ENCODE measurements around the gene QSER1.
"Not testable (repeated sequence)": the region's sequence is repeated elsewhere in the genome, so short reads cannot be mapped to it uniquely, and the experiment has no call there.

Gene QSER1

GRCh38 chr11:32937283-32937682 lies 44.7 kb downstream of the QSER1 start:
- not testable (repeated sequence) for DNase-seq

GRCh38 chr11:32939046-32939445 lies 46.4 kb downstream of the QSER1 start:
- DNase-seq, result no peak

DNA sequence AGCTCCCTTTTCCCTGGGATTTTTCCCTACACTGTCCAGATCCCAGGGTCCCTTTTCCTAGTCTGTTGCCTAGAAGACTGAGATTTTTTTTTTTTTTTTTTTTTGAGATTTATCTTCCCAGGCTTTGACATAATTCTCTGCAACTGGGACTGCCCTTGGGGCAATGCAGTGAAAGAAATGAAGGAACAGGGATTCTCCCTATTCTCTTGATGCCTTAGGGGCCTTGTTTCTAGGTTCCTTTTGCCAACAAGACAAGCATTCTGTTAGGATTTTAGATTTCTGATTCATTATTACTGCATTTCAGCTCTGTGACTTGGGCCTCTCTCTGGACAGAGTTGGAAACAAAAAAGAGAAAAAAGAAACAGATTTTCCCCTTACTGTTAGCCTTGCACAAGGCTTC lies 47.3 kb downstream of the QSER1 start:
- no peak for DNase-seq

DNA sequence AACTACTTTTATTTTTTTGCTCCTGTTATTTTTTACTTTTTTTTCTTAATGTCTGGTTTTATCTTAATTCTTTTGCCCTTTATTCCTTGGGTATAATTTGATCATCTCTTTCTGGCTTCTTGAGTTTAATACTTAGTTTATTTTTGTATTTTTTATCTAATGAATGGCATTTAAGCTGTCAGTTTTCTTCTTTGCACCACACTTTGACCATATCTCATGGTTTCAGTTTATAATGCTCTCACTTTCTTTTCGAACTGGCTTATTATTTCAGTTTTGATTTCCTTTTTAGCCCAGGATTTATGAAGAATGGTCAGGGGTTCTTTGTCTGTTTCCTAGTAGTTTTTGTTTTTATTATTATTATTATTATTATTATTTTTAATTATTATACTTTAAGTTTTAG lies 48.3 kb downstream of the QSER1 start:
- DNase-seq, result no peak

DNA sequence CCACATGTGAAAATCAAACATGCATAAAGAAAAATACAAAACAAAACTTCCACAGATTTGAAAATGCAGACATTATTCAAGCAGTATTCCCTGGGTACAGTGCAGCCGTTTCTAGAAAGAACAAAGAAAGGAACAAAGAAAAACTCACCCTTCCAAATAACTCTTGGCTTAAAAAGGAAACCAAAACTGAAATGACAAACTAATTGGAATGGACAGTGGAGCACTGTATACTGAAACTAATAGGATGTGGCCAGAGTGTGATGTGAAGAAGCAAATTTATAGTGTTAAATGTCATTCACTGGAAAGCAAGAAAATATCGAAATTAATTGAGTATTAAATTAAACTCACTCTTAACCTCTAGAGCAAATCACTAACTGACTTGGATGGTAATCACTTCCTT lies 55.4 kb downstream of the QSER1 start:
- no peak for DNase-seq

DNA sequence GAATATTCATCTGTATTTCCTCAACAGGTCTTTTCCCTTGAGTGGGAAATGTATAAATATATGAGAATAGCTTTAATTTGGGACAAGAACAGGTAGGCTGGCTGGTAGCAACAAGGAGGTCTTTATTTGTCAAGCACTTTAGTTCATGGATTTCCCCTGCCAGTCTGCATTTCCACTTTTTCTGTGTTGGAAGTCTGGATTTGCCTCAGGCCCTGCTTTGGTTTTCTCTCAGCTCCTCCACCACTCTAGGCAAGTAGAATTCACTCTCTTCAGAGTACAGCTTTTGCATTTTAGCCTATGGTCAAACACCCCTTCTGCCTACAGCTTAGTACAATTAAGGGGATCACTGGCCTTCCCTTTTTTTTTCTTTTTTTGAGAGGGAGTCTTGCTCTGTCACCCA lies 57.1 kb downstream of the QSER1 start:
- no peak for DNase-seq

DNA sequence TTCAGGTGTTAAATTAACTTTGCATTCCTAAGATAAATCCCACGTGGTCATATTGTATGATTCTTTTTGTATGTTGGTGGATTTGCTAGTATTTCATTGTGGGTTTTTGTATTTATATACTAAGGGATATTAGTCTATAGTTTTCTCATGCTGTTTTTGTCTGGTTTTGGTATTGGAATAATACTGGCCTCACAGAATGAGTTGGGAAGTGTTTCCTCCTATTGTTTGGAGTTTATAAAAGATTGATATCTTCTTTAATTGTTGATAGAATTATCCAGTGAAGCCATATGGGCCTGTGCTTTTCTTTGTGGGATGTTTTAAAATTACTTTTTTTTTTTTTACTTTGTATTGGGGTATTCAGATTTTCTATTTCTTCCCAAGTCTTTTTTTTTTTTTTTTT lies 59.8 kb downstream of the QSER1 start:
- DNase-seq, result no peak

- no peak for DNase-seq
Observed at GRCh38 chr11:32953700-32954099, 61.1 kb downstream of the QSER1 start.

- no peak for DNase-seq
Observed at GRCh38 chr11:32960553-32961164, 68.0 kb downstream of the QSER1 start.

DNA sequence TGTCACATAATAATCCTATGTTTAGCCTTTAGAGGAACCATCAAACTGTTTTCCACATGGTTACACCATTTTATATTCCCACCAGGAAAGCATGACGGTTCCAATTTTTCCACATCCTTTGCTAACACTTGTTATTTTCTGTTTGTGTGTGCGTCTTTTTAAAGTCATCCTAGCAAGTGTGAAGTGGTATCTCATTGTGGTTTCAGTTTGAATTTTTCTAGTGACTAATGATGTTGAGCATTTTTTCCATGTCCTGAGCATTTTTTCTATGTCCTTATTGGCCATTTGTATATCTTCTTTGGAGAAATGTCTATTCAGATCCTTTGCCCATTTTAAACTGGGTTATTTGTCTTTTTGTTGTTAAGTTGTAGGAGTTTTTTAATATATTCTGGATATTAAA lies 69.4 kb downstream of the QSER1 start:
- DNase-seq, result no peak

DNA sequence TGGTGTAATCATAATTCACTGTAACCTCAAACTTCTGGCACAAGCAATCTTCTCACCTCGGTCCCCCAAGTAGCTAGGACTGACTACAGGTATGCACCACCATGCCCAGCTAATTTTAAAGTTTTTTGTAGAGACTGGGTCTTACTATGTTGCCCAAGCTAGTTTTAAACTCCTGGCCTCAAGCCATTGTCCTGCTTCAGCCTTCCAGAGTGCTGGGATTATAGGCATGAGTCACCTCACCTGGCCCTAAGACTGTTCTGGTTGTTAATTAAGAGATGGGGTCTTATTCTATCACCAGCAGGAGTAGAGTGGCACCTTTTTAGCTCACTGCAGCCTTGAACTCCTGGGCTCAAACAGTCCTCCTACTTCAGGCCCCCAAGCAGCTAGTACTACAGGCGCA lies 71.1 kb downstream of the QSER1 start:
- no peak for DNase-seq

- no peak for DNase-seq
Observed at GRCh38 chr11:32968541-32968940, 75.9 kb downstream of the QSER1 start.

- not testable (repeated sequence) for DNase-seq
Observed at GRCh38 chr11:32972233-32972632, 79.6 kb downstream of the QSER1 start.

GRCh38 chr11:32972781-32973180 lies 80.2 kb downstream of the QSER1 start:
- DNase-seq, result no peak

DNA sequence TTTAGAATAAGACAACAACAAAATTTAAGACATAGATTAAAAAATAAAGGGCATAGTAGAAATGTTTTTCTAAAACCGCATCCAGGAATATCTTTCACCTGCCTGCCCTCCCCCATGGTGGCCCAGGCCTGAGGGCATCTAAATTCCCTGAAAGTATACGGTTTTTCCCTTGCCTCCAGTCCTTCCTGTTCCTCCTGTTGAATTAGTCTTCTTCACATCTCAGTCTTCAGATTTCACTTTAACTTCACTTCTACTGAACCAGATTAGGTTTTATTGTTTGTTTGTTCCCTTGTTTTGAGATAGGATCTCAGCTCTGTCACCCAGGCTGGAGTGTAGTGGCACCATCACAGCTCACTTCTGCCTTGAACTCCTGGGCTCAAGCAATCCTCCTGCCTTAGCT lies 90.0 kb downstream of the QSER1 start:
- DNase-seq, result no peak

- no peak for DNase-seq
Observed at GRCh38 chr11:32983506-32983905, 90.9 kb downstream of the QSER1 start.

- no peak for DNase-seq
Observed at GRCh38 chr11:32985600-32985999, 93.0 kb downstream of the QSER1 start.

GRCh38 chr11:32987851-32988250 lies 95.2 kb downstream of the QSER1 start:
- DNase-seq, result no peak

DNA sequence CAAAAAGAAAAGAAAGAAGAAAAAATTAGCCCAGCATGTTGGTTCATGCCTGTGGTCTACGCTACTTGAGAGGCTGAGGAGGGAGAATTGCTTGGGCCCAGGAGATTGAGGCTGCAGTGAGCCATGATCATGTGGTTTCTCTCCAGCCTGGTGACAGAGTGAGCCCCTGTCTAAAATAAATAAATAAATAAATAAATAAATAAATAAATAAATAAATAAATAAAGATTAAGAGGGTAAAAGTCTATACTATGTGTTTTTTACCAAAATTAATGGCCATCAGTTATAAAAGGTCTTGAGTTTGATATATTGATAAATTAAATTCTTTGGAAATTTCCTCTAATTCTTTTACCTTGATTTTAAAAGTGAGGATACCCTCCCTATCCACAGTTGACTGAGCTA lies 97.9 kb downstream of the QSER1 start:
- DNase-seq, result no peak

- no peak for DNase-seq
Observed at GRCh38 chr11:32991427-32991826, 98.8 kb downstream of the QSER1 start.

GRCh38 chr11:32991898-32992297 lies 99.3 kb downstream of the QSER1 start:
- DNase-seq, result no peak

DNA sequence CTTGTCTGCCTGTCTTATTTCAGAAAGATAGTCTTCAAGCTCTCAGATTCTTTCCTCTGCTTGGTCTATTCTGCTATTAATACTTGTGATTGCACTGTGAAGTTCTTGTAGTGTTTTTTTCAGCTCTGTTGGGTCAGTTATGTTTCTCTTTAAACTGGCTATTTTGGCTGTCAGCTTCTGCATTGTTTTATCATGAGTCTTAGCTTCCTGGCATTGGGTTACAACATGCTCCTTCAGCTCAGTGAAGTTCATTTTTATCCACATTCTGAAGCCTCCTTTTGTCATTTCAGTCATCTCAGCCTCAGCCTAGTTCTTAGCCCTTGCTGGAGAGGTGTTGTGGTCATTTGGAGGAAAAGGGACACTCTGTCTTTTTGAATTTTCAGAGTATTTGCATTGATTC lies 107.6 kb downstream of the QSER1 start:
- DNase-seq, result no peak

DNA sequence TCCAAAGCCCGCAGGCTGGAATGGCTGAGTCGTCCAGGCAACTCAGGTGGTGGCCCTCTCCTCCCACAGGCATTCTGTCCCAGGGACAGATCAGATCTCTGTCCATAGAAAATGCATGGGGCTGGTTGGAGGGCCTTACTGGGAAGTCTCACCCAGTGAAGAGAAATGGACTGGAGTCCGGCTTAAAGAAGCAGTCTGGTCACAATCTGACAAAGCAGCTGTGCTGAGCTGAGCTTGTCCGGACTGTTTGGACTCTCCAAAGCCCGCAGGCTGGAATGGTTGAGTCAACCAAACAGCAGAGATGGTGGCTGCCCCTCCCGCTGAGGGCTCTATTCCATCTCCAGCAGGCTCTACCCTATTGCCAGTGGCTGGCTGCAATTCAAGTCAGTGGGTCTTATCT lies 108.7 kb downstream of the QSER1 start:
- no peak for DNase-seq

DNA sequence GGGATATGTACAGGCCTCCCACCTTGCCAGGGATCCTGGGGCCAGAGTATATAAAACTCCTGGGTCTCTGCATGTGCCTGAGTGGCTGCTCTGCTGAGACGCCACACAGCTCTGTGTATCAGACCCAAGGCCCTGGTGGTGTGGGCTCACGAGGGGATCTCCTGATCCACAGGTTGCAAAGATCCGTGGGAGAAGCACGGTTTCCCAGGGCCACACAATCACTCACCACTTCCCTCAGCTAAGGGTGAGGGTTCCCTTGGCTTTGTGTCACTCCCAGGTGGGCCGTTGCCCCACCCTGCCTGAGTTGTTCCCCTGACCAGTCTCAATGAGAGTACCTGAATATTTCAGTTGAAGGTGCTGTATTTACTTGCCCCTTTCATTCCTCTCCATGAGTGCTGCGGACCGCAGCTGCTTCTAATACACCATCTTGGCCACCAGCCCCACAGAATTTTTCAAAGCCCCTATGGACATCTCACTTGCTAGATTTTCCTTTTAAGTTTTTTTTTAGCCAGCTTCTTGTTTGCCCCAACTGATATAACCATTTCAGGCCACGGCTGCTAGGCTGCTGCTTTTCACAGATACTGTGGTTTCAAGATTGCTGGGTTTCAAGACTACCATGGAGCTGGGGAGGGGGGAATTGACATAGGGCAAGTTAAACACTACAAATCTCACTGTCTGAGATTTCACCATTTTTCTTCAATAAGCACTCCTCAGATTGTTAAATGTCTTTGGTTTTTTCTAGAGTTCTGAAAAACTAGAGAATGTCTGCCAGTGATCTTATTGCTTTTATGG lies 109.3 kb downstream of the QSER1 start:
- DNase-seq, result no peak

GRCh38 chr11:33005175-33005574 lies 112.6 kb downstream of the QSER1 start:
- DNase-seq, result peak in 1 of 2 experiments; percentile 12

Data from stimulated activated CD4-positive, alpha-beta T cell treated with anti-CD3 and anti-CD28 coated beads, Interleukin-4, amount 100 ng/mL, for 4 hours (primary cell).